Esophagus mucosa (tissue), 1 donor: ENCODE results near the gene TMTC2. TPM values are rescaled to one million over a fixed set of nuclear protein-coding genes. Genes with fewer than 3 reads are reported as not detected.

ENCODE experiments used
- ATAC-seq: fragments of 200-7000 bp; cut with Tn5 transposase; one replicate; pipeline ENCODE4 v1.9.1; 2020
- total RNA-seq: library from RNA; stranded (reverse); gene quantifications from one replicate; pipeline ENCODE4 v1.2.4, GENCODE V29; 2023
- donor health status: DM: yes; HTN: yes; CAD: no.

The TMTC2 gene
- total RNA-seq, 1 donor from 2014 or later = 17.5 TPM

GRCh38 chr12:83147341-83147740 lies 460.6 kb downstream of the TMTC2 start:
- ATAC-seq = no peak

DNA sequence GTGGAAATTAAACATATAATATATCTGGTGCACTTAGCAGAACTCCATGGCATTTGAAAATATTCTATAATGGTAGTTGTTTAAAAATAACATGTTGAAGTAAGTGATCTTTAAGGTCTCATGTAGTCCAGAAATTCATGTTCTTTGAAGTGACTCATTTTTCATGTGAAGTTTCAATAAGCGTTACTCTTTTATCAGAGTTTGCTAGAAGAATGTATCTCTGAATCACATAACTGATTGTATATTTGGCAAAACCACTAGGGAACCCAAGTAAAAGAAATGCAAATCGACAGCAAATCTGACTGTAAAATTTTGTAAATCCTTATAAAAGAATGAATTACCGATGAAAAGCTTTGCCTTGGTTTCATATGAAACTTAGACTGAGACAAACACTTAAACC lies 463.3 kb downstream of the TMTC2 start:
- no peak for ATAC-seq

GRCh38 chr12:83150465-83151189 lies 463.9 kb downstream of the TMTC2 start:
- no peak for ATAC-seq

- no peak for ATAC-seq
These were observed 466.5 kb downstream of the TMTC2 start for GRCh38 chr12:83153177-83153576.

GRCh38 chr12:83156815-83157214 lies 470.1 kb downstream of the TMTC2 start:
- ATAC-seq = no peak

- no peak for ATAC-seq
These were observed 470.9 kb downstream of the TMTC2 start for GRCh38 chr12:83157604-83158003.

GRCh38 chr12:83158613-83159207 lies 472.0 kb downstream of the TMTC2 start:
- no peak for ATAC-seq

- no peak for ATAC-seq
These were observed 474.8 kb downstream of the TMTC2 start for GRCh38 chr12:83161456-83161855.

- ATAC-seq = no peak
These were observed 482.0 kb downstream of the TMTC2 start for GRCh38 chr12:83168751-83169150.

- no peak for ATAC-seq
These were observed 485.7 kb downstream of the TMTC2 start for GRCh38 chr12:83172441-83172840.

DNA sequence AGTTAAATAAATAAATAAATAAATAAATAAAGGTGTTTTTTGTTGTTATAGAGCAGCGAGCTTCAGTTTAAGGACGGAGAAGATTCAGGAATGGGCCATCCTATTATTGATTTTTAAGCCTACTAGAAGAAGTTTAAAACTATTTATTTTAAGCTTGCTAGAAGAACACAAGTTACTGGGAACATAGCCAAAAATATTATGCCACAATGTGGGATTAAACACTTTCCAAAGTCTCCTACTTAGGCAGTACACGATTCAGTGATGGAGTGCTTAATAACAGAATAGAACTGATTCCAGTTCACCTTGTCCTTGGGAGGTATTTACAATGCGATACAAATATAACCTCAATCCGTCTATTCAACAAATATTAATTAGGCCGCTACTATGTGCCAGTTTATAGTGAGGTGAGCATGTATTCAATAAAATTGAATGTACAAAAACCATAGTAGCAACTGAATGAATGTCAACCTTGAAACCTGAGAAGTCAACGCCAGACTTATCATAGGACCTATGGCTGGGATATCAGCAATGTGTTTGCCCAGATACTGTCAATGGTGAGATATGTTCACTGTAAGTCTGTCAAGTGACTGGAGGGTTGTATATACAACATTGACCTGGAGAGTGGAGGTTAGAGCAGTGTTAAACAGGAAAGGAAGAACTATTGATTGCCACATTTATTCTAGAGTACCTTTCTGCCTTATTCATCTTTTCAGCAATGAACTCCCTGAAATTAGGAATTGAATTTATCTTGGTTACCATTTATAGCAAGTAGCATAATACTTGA lies 486.4 kb downstream of the TMTC2 start:
- ATAC-seq = no peak

- ATAC-seq = no peak
These were observed 493.3 kb downstream of the TMTC2 start for GRCh38 chr12:83179999-83180398.

DNA sequence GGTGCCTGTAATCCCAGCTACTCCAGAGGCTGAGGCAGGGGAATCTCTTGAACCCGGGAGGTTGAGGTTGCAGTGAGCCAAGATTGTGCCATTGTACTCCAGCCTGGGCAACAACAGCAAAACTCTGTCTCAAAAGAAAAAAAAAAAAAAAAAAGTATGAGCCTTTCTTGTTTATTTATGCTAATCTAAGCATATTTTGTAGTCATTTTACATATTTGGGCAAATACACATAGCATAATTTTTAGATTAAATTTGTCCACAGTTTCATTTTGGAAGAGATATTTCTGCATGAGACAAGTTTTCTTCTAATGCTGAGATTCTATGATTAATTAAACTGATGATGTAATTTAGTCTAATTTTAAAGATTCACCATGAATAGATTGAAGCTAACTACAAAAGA lies 494.4 kb downstream of the TMTC2 start:
- no peak for ATAC-seq

- ATAC-seq = no peak
These were observed 496.4 kb downstream of the TMTC2 start for GRCh38 chr12:83183132-83183531.
